ENCODE measurements around the gene RHNO1. TPM values are rescaled to one million over a fixed set of nuclear protein-coding genes. Genes with fewer than 3 reads are reported as not detected.

The RHNO1 gene
- total and polyA plus RNA-seq, 7 donors = 6.1 to 21.6 (median 9.6) TPM

- no peak for DNase-seq
- H3K4me3 ChIP-seq = no peak overlapping the region
- intact Hi-C loops (cut with DNase I) = no loop called here
- peaks cover 0 to 4% (median 0%) of the 10 kb centered on the region in 4 donors for H3K4me1 ChIP-seq
- H3K9me3 ChIP-seq = no peaks in the 10 kb centered on the region
- H3K27ac ChIP-seq = peak overlapping the region in 1 of 4 donors; percentile 5
- peaks cover 0 to 9% (median 0%) of the 10 kb centered on the region in 3 donors for H3K27me3 ChIP-seq
- WGBS, 2 donors = 74 to 75% methylated on average over 9 of the region's 9 CpGs
- no peak for TF ChIP-seq POLR2AphosphoS5 (IDR thresholded peaks at IDR 0.05)
- no peak for TF ChIP-seq CTCF (IDR thresholded peaks at IDR 0.05)
- TF ChIP-seq EP300 (IDR thresholded peaks at IDR 0.05) = no peak
- TF ChIP-seq POLR2A (IDR thresholded peaks at IDR 0.05) = no peak
- peaks cover 0 to 11% (median 4%) of the 10 kb centered on the region in 4 donors for H3K36me3 ChIP-seq
Measured at GRCh38 chr12:2841056-2841650, 35.9 kb upstream of the RHNO1 start.

GRCh38 chr12:2842948-2843347 is 34.1 kb upstream of the RHNO1 start:
- no peaks in the 10 kb centered on the region for H3K9me3 ChIP-seq
- intact Hi-C loops (cut with DNase I) = no loop called here
- H3K27ac ChIP-seq = peak overlapping the region; percentile 11 to 43 (median 18)
- peaks cover 0 to 4% (median 0%) of the 10 kb centered on the region in 4 donors for H3K4me1 ChIP-seq
- DNase-seq = no peak
- no peak for TF ChIP-seq CTCF (IDR thresholded peaks at IDR 0.05)
- no peak for TF ChIP-seq POLR2A (IDR thresholded peaks at IDR 0.05)
- no peak for TF ChIP-seq POLR2AphosphoS5 (IDR thresholded peaks at IDR 0.05)
- no peak for TF ChIP-seq EP300 (IDR thresholded peaks at IDR 0.05)
- H3K4me3 ChIP-seq = no peak overlapping the region
- peaks cover 0 to 11% (median 4%) of the 10 kb centered on the region in 4 donors for H3K36me3 ChIP-seq
- no peaks in the 10 kb centered on the region for H3K27me3 ChIP-seq
- 82 to 88% methylated on average over 5 of the region's 5 CpGs for WGBS, 2 donors

GRCh38 chr12:2844786-2845185 is 32.2 kb upstream of the RHNO1 start:
- no peak for DNase-seq
- Histone ChIP-seq H3K27ac (peak overlapping the region in 1 of 4 donors; percentile 33), H3K27me3 (no peaks in the 10 kb centered on the region), H3K36me3 (peaks cover 0 to 7% (median 2%) of the 10 kb centered on the region in 4 donors), H3K4me3 (no peak overlapping the region), H3K9me3 (no peaks in the 10 kb centered on the region), H3K4me1 (peaks cover 0 to 4% (median 0%) of the 10 kb centered on the region in 4 donors)
- TF ChIP-seq POLR2A (IDR thresholded peaks at IDR 0.05) (no peak), CTCF (IDR thresholded peaks at IDR 0.05) (no peak), POLR2AphosphoS5 (IDR thresholded peaks at IDR 0.05) (no peak), EP300 (IDR thresholded peaks at IDR 0.05) (no peak)
- intact Hi-C loops (cut with DNase I) = no loop called here
- WGBS, 2 donors = 84 to 88% methylated on average over 9 of the region's 9 CpGs

GRCh38 chr12:2845280-2845679 is 31.7 kb upstream of the RHNO1 start:
- H3K4me1 ChIP-seq = peaks cover 0 to 4% (median 0%) of the 10 kb centered on the region in 4 donors
- peak overlapping the region in 2 of 4 donors; percentile 6 to 33 for H3K27ac ChIP-seq
- H3K9me3 ChIP-seq = no peaks in the 10 kb centered on the region
- H3K4me3 ChIP-seq = no peak overlapping the region
- intact Hi-C loops (cut with DNase I) = no loop called here
- H3K27me3 ChIP-seq = no peaks in the 10 kb centered on the region
- H3K36me3 ChIP-seq = peaks cover 0 to 7% (median 2%) of the 10 kb centered on the region in 4 donors
- no peak for DNase-seq
- 73 to 75% methylated on average over 6 of the region's 6 CpGs for WGBS, 2 donors
- TF ChIP-seq EP300 (IDR thresholded peaks at IDR 0.05) (no peak), CTCF (IDR thresholded peaks at IDR 0.05) (no peak), POLR2AphosphoS5 (IDR thresholded peaks at IDR 0.05) (no peak), POLR2A (IDR thresholded peaks at IDR 0.05) (no peak)
